WERI-Rb-1 (cell line): ENCODE measurements around the gene ARHGAP30.

Source experiments
- DNase-seq: peaks from one replicate; pipeline ENCODE4 v3.0.0-alpha.2; 2020
- H3K27ac ChIP-seq: fragments of 250-450 bp; sonication (Bioruptor Pico); 2 replicates; pipeline ENCODE4 v1.5.1; 2020; ENCODE audit warnings: mild to moderate bottlenecking, moderate library complexity
- H3K27me3 ChIP-seq: fragments of 250-450 bp; sonication (Bioruptor Pico); 2 replicates; pipeline ENCODE4 v1.5.1; 2021; ENCODE audit warnings: mild to moderate bottlenecking, low read depth, moderate library complexity; ENCODE audit not compliant: insufficient read depth, severe bottlenecking
- H3K36me3 ChIP-seq: fragments of 250-450 bp; sonication (Bioruptor Pico); 2 replicates; pipeline ENCODE4 v1.5.1; 2020; ENCODE audit warnings: mild to moderate bottlenecking, moderate library complexity
- H3K4me3 ChIP-seq: 2 replicates; pipeline ENCODE4 v1.5.1; 2011; ENCODE audit warnings: low read depth, mild to moderate bottlenecking, control low read depth, low read length
- H3K9me3 ChIP-seq: fragments of 250-450 bp; sonication (Bioruptor Pico); 2 replicates; pipeline ENCODE4 v1.5.1; 2021; ENCODE audit warnings: mild to moderate bottlenecking, moderate library complexity; ENCODE audit not compliant: severe bottlenecking
- CTCF ChIP-seq: IDR thresholded peaks from 2 replicates; pipeline ENCODE4 v1.5.1; 2011; ENCODE audit warnings: low read depth, mild to moderate bottlenecking, control low read depth, inconsistent platforms, low read length

The ARHGAP30 gene

DNA sequence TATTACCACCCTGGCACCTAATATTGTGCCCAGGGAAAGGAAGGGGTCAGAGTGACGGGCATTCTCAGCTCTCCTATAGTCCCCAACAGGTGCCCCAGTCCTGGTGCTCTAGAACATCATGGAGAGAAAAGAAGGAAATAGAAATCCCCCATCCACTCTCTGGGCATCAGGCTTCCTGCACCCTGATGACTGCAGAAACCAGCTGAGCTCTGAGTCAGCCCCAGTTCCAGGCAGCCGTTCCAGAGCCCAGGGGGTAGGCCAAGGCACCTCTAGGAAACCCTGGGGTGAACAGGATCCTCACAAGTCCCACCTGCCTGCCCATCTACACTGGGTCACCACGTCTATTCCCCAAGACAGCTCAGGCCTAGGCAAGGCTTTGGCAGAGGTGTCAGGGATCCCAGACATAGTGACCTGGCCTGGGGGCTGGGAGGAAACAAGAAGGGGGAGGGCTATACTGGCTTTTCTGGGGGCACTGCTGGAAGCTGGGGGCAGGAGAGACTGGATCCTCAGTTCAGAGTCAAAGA is 19.0 kb upstream of the ARHGAP30 start:
- no peak for DNase-seq
- H3K27ac ChIP-seq, result no peak overlapping the region
- H3K36me3 ChIP-seq, result no peaks in the 10 kb centered on the region
- H3K9me3 ChIP-seq, result no peaks in the 10 kb centered on the region
- no peak overlapping the region for H3K4me3 ChIP-seq
- H3K27me3 ChIP-seq, result no peaks in the 10 kb centered on the region
- TF ChIP-seq CTCF, result no peak

DNA sequence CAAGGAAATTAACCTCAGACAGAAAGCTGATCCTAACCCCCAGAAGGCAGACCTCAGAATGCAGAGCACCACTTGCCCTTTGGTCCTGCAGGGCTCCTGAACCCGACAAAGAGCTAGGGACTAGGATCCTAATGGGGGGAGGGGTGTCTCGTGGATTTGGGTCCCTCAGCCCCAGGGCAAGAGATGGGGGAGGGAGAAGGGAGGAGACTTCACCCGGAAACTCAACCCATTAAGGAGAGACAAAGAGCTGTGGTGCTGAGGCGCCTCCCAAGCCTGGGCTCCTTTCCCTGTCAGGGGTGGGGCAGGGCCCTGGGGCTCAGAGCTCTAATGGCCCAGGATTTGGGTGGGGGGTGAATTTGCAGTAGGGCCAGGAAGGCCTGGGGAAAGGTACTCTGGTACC is 16.8 kb upstream of the ARHGAP30 start:
- no peak overlapping the region for H3K4me3 ChIP-seq
- no peak for DNase-seq
- no peaks in the 10 kb centered on the region for H3K36me3 ChIP-seq
- H3K27me3 ChIP-seq, result no peaks in the 10 kb centered on the region
- H3K9me3 ChIP-seq, result no peaks in the 10 kb centered on the region
- TF ChIP-seq CTCF, result no peak
- H3K27ac ChIP-seq, result no peak overlapping the region

DNA sequence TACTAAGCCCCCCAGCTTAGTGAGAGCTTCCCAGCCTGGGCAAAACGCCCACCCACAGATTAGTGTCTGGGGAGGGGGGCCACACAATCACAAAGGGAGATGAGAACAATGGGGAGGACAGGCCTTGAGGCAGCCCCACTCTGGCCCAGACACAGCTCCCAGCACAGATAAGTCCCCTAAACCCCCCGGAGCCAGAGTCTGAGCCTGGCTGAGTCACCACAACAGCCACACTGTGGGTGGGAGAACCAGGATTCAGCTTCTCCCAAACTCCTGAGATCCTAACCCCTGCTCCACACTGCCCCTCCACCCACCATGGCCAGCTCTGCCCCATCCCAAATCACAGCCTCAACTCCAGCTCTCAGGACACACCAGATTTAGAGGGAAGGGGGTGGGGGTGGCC is 15.5 kb upstream of the ARHGAP30 start:
- peak; percentile 78 for DNase-seq
- Histone ChIP-seq H3K27me3 (no peaks in the 10 kb centered on the region), H3K9me3 (no peaks in the 10 kb centered on the region), H3K27ac (peak overlapping the region; percentile 56), H3K4me3 (no peak overlapping the region), H3K36me3 (no peaks in the 10 kb centered on the region)
- no peak for TF ChIP-seq CTCF

GRCh38 chr1:161084597-161084988 is 14.9 kb upstream of the ARHGAP30 start:
- Histone ChIP-seq H3K4me3 (no peak overlapping the region), H3K27me3 (no peaks in the 10 kb centered on the region), H3K36me3 (no peaks in the 10 kb centered on the region), H3K27ac (peak overlapping the region; percentile 56), H3K9me3 (no peaks in the 10 kb centered on the region)
- no peak for TF ChIP-seq CTCF
- DNase-seq, result no peak

DNA sequence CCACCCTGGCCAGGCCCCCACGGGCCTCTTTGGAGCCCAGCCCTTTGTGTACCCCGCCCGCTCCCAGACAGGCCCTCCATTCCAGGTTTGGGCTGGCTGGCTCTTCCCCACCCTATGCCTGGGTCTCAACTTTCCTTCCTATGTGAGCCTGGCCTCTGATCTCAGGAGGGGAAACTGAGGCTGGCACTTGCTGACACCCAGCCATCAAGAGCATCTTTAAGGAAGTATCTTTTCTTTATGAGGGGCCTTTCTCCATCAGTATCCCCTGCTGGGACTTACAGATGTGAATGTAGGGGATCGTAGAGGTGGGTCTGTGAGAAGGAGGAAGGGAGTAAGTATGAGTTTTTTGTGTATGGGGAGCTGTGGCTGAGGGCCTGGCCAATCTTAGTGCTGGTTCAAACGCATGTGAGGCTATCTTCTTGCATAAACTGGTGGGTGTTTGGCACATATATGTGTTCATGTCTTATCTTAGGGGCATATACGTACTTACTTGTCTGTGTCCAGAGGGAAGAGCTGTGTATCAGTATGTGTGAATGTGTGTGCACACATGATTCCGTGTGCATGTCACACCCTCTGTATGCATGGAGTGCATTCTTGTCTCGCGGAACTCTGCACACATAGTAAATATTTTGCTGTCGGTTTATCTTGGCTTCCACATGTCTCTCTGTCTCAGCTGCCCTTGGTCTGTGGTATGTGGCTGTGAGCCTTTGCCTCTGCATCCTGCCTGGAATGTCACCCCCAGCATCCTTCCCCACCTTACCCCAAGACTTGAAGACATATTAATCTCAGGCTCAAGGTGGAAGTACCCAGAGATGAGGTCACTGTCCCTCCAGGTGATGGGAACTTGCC is 14.3 kb upstream of the ARHGAP30 start:
- no peak for TF ChIP-seq CTCF
- H3K36me3 ChIP-seq, result no peaks in the 10 kb centered on the region
- H3K27me3 ChIP-seq, result no peaks in the 10 kb centered on the region
- DNase-seq, result no peak
- no peak overlapping the region for H3K4me3 ChIP-seq
- no peaks in the 10 kb centered on the region for H3K9me3 ChIP-seq
- H3K27ac ChIP-seq, result peak overlapping the region; percentile 6
